Inferior parietal cortex (tissue), 1 donor: ENCODE measurements around the gene FAM171A1.

ENCODE experiments used
- DNase-seq: peaks from one replicate; pipeline ENCODE4 v3.0.0-alpha.2; 2016; ENCODE audit errors: extremely low spot score

The FAM171A1 gene

DNA sequence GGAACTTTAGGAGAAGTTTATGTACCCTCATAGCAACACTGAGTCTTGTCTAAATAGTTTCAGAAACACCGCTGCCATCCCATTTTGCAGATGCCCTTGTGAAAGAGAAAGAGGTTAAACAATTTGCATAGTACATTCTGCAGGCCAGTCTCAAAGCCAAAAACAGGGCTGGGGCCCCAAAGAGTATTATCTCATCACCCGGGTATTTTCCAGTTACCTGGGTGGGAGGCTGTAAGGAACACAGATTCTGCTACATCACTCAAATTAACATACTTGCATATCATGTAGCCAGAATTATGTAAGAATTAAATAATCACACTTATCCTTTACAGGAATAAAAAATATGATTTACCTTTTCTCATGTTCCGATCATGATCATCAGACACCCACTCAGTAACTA lies 3.1 kb upstream of the FAM171A1 start:
- no peak for DNase-seq

- DNase-seq, result no peak
Measured at GRCh38 chr10:15373199-15373598, 2.1 kb upstream of the FAM171A1 start.

GRCh38 chr10:15370212-15370855 lies 755 bp downstream of the FAM171A1 start:
- DNase-seq, result no peak

DNA sequence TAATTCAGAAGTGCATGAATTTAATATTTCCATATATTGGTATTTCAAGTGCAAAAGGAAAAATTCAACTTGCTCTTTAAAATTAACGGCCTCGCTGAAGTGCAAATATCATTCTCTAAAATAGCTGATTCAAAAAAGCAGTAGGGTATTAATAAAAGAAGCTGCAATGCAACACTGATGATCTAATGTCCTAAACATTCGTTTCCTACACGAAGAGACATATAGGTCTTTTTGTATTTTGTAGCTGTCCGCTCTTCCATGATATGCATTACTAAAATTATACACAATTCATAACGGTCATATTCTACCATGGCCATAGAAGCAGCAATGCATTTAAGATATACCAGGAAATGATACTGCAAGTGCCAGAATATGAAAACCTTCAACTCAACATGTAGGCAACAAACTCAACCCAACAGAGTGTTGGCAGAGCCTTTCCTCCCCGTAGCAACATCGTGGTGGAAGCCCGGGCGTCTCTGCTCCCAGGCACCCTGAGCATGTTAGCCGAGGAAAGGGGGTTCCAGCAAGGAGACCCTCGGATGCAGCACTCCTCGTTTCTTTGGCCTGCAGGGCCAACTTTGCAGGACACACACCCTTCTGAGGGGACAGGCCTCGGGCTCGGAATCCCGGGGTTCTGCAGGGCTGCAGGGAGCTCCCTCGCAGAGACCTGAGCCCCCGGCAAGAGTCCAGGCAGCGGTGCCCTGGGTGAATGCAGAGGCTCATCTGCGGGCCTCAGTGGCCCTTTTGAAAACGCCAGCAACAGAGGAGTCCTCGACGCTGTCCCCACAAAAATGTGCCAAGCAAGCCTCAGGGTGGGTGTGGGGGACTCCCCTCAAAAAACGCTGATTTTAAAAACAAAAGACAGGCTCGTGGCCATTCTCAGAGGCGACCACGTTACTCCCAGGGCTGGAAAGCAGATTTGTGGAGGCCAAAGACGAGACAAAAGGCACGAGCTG lies 1.6 kb downstream of the FAM171A1 start:
- DNase-seq, result no peak

DNA sequence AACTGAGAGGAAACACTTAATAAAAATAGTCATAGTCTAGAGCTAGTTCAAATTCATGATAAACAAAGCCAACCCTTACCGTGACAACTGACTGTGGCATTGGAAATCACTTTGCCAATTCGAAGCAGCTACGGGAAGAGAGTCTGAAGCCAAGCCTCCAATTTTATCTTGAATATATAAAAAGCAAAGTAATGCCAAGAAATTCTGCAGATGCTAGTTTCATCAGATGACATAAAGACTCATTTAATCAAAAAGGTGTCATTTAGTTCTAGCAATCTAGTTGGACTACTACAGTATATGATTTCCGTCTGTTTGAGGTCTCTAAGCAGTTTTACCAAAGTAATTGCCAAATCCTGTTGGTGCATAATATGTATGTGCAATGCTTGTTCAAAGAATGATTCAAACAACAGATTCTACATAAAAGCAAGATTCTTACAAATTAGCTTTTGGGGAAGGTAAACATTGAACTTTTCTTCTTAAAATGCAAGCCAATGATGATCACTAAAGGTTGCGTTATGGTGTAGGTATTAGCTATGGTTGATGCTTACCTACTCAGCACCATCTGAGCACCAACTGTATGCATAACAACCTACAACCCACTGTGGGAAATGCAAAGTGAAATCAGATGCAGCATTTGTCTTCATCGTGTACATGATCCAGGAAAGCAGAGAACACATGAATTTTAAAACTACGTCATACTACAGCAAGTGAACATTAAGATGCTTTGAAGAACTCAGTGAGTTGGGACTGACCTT lies 2.8 kb downstream of the FAM171A1 start:
- DNase-seq, result no peak

GRCh38 chr10:15367296-15368085 lies 3.6 kb downstream of the FAM171A1 start:
- DNase-seq, result no peak

DNA sequence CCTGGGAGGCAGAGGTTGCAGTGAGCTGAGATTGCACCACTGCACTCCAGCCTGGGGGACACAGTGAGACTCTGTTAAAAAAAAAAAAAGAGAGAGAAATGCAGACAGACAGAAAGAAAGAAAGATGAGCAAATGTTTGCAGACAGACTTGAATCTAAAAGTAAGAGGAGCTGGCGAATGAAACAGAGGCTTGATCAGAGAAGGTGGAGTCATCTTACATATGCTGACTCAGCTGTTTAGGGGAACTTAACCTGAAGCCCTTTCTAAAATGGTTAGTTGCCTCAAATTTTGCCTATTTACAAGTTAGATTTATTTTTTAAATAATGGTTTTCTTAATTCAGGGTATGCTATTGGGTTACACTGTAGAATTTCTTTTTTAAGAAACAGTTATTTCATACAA lies 5.4 kb downstream of the FAM171A1 start:
- DNase-seq, result no peak

DNA sequence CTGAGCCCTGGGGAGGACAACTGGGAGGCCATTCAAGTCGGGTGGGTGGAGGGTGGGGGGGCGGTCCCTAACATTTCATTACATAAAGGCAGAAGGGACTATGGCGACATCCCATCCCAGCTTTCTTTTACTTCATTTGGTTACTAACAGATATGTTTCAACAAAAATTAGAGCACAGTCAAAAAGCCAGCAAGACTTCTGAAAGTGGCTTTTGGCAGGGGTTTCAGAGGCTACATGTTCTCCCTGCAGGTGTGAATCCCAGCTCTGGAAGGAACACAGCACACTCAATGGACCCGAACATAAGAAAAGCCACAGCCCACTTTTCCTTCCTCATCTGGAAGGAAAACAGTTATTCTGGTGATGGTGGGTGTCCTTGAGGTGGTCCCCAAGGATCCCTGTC lies 7.1 kb downstream of the FAM171A1 start:
- DNase-seq, result no peak

GRCh38 chr10:15363031-15363430 lies 8.1 kb downstream of the FAM171A1 start:
- DNase-seq, result no peak

- DNase-seq, result no peak
Measured at GRCh38 chr10:15361131-15361530, 10.0 kb downstream of the FAM171A1 start.

DNA sequence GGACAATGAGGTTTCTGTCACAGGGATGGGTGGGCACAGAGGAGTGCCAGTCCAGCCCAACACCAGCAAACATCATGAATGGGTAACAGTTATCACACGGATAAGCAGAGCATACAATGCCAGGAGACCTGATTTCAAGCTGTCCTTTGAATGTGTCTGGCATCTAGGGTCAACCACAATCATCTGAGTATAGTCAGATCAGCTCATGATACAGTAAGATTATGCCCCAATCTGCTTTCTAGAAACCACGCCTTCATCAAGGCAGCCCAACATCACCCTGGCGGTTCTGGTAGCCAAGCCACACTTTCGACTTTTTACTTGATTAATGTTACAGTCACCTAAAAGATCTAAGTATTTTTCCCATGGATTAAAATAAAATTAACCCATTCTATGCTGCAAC lies 10.5 kb downstream of the FAM171A1 start:
- DNase-seq, result no peak

DNA sequence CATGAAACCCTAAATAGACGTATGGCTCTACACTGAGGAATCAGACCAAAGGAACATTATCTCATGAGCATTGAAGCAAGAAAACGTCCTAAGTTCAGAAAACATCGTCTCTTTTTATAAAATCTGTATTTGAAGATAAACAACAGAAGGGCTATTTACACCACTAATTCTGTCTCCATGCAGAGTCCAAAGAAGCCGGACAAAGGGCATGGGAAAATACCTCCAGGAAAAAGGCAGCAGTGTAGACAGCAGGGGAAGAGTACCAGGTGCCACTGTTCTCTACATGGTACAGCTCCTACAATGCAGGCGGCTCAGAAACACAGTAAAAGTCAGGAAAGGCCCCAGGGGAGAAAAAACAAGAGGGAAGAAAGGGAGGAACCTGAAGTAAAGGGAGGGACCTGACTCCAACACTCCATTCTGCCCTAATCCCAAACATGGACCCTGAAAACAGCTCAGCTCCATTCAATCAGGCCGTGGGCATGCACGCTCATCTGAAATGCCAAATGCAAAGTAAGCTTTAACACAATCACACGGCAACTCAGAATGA lies 17.5 kb downstream of the FAM171A1 start:
- DNase-seq, result no peak

GRCh38 chr10:15352836-15353235 lies 18.3 kb downstream of the FAM171A1 start:
- DNase-seq, result no peak

DNA sequence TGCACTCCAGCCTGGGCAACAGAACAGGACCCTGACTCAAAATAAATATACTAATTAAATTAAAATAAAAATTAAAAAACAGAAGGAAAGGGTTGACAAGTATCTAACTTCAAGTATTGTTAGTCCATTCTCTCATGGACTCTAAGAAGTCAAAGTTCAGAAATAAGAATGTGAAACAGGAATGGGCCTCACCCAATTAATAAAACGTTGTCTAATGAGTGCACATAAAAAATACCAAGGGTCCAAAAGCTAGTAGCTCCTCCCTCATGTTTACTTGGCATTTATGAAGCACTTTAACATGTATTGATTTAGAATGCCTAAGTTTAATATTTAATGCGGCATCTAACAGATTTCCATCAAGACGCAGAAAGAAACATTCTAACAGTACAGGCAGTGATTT lies 18.9 kb downstream of the FAM171A1 start:
- DNase-seq, result no peak

DNA sequence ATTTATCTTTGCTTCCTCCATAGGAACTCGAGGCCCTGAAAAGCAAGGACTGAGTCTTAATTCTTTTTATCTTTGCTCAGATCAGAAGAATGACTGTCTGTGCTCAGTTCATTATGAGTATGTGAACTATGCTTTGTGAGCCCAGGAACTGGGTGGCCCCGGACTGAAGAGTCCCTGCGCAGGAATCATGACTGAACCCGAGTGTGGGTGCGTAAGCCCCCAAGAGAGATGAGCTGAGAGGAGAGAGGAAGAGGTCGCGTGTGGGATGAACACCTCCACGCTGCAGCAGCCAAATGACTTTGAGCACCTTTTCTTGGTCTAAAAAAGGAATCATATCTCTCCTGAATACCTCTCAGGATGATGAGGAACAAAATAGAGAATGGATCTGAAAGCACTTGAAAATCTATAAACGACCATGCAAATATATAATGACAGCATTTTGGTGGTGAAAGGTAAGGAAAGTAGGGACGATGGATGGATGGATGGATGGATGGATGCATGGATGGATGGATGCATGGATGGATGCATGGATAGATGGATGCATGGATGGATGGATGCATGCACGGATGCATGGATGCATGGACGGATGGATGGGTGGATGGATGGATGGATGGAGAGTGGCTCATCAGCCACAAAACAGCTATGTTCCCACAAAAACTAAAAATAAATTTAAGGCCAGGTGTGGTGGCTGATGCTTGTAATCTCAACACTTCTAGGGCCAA lies 19.8 kb downstream of the FAM171A1 start:
- DNase-seq, result no peak

DNA sequence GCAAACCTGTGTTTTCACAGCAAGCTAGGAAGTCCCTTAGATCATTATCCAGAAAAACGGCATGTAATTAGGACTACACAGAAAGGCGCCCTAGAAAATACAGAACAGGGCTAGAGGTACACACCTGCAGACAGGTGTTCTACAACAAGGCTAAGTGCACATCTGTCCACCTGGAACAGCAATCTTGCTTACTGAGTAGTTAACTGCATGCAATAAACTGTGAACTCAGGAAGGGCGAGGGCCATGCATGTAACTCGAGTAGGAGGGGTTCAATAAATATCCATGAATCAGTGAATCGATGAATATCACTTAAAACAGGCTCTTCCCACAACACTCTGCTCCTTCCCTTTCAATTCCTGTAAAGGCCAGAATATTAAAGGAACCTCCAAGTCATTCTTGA lies 22.0 kb downstream of the FAM171A1 start:
- DNase-seq, result no peak

GRCh38 chr10:15348579-15348978 lies 22.5 kb downstream of the FAM171A1 start:
- DNase-seq, result no peak

DNA sequence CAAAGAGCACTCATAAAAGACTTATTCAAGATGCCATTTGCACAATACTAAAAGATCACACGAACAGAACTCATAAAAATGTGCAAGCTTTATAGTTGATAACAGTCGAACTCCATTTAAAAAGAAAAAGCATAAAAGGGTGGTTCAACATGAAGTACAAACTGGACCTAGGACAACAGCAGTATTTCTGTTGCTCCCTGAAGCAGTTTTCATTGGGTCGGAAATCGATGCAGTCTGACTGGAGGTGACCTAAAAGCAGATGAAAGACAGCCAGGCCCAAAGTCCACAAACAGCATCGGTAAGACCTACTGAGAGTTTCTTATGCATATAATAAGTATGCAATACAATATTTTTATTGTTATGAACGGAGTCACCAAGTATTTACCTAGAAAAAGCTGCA lies 23.9 kb downstream of the FAM171A1 start:
- DNase-seq, result no peak

GRCh38 chr10:15346440-15347141 lies 24.5 kb downstream of the FAM171A1 start:
- peak; percentile 38 for DNase-seq

DNA sequence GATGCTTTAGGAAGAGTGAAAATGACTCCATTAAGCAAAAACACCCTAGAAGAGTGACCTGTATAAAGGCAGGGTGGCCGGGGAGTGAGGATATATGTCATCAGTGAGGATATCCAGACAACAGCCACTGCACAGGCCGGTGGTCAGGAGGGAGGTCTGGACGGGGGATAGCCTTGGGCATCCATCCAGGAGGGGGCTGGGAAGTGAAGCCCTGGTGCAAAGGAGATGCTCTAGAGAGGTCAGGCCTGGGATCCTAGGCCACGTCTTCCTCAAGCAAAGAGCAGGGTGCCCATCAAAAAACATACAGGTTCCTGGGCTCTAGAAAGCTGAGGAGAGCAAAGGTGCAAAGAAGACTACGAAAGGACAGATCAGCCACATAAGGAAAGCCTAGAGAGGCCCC lies 25.6 kb downstream of the FAM171A1 start:
- no peak for DNase-seq
